ENCODE measurements around the gene MB. TPM values are rescaled to one million over a fixed set of nuclear protein-coding genes. Genes with fewer than 3 reads are reported as not detected.

The MB gene
- total RNA-seq, 1 donor from 2014 or later = not detected

DNA sequence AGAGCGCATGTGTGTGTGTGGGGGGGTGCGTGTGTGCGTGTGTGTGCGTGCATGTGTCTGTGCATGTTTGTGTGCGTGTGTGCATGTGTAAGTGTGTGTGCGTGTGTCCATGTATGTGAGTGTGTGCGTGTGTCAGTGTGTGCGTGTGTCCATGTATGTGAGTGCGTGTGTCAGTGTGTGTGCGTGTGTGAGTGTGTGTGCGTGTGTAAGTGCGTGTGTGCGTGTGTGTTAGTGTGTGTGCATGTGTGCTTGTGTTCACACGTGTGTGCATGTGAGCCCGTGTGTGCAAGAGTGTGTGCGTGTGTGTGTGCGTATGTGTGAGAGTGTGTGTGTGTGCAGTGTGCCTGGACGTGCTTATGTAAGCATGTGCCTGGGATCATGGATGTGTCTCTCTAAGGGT lies 16.4 kb upstream of the MB start:
- H3K36me3 ChIP-seq = no peaks in the 10 kb centered on the region
- no peak overlapping the region for H3K9ac ChIP-seq
- H3K4me3 ChIP-seq = no peak overlapping the region
- Mint-ChIP-seq H3K27ac (no peak overlapping the region), H3K27me3 (ENCODE audit: insufficient read depth, low read depth) (peaks cover 15% of the 10 kb centered on the region), H3K4me3 (no peak overlapping the region), H3K36me3 (no peaks in the 10 kb centered on the region), H3K4me1 (peaks cover 30% of the 10 kb centered on the region), H3K9me3 (peaks cover 2% of the 10 kb centered on the region)
- H4K20me1 ChIP-seq (ENCODE audit: low read depth) = no peaks in the 10 kb centered on the region
- TF ChIP-seq EZH2phosphoT487 (IDR thresholded peaks at IDR 0.05) = no peak
- TF ChIP-seq, protein P1, sequence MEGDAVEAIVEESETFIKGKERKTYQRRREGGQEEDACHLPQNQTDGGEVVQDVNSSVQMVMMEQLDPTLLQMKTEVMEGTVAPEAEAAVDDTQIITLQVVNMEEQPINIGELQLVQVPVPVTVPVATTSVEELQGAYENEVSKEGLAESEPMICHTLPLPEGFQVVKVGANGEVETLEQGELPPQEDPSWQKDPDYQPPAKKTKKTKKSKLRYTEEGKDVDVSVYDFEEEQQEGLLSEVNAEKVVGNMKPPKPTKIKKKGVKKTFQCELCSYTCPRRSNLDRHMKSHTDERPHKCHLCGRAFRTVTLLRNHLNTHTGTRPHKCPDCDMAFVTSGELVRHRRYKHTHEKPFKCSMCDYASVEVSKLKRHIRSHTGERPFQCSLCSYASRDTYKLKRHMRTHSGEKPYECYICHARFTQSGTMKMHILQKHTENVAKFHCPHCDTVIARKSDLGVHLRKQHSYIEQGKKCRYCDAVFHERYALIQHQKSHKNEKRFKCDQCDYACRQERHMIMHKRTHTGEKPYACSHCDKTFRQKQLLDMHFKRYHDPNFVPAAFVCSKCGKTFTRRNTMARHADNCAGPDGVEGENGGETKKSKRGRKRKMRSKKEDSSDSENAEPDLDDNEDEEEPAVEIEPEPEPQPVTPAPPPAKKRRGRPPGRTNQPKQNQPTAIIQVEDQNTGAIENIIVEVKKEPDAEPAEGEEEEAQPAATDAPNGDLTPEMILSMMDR (IDR thresholded peaks at IDR 0.05) = no peak
- TF ChIP-seq EZH2 (IDR thresholded peaks at IDR 0.05) = no peak
- H3F3A ChIP-seq (ENCODE audit: low read depth) = peaks cover 4% of the 10 kb centered on the region
- H3K79me2 ChIP-seq (ENCODE audit: low read depth) = no peaks in the 10 kb centered on the region
- H3K9me3 ChIP-seq (ENCODE audit: low read depth) = no peaks in the 10 kb centered on the region
- H3K4me2 ChIP-seq = no peak overlapping the region
- H3K4me1 ChIP-seq = peaks cover 13% of the 10 kb centered on the region
- H3K27ac ChIP-seq = no peak overlapping the region
- DNase-seq (ENCODE audit: low spot score) = no peak
- no peaks in the 10 kb centered on the region for H3K27me3 ChIP-seq
- H2AFZ ChIP-seq (replicated peaks) = no peak overlapping the region

DNA sequence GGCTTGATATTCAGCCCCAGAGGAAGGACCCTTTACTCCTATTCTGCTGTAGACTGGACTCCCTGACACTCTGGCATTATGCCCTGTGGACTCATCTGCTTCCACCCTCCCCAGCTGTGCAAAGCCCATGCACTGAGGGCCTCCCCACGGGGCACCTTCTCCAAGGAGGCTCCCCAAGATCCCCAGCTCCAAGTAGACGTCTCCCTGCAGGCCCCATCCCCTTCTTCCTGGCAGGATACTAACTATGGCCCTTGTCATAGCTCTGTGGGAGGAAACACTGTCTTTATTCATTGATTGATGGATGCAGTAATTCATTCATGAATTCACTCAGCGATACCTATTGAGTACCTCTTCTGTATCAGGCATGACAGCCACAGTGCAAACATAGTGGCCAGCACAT lies 15.8 kb upstream of the MB start:
- Histone ChIP-seq H3K36me3 (no peaks in the 10 kb centered on the region), H3K4me2 (no peak overlapping the region), H3K27me3 (no peaks in the 10 kb centered on the region), H3K9me3 (ENCODE audit: low read depth) (no peaks in the 10 kb centered on the region), H3K27ac (no peak overlapping the region), H3K4me1 (peaks cover 11% of the 10 kb centered on the region), H2AFZ (replicated peaks) (no peak overlapping the region), H3K9ac (no peak overlapping the region), H3K79me2 (ENCODE audit: low read depth) (no peaks in the 10 kb centered on the region), H4K20me1 (ENCODE audit: low read depth) (no peaks in the 10 kb centered on the region), H3K4me3 (no peak overlapping the region), H3F3A (ENCODE audit: low read depth) (peaks cover 4% of the 10 kb centered on the region)
- TF ChIP-seq, protein P1 (IDR thresholded peaks at IDR 0.05) = no peak
- no peak for TF ChIP-seq EZH2 (IDR thresholded peaks at IDR 0.05)
- TF ChIP-seq EZH2phosphoT487 (IDR thresholded peaks at IDR 0.05) = no peak
- Mint-ChIP-seq H3K27ac (no peak overlapping the region), H3K36me3 (no peaks in the 10 kb centered on the region), H3K4me3 (no peak overlapping the region), H3K27me3 (ENCODE audit: insufficient read depth, low read depth) (peaks cover 13% of the 10 kb centered on the region), H3K9me3 (peaks cover 2% of the 10 kb centered on the region), H3K4me1 (peaks cover 25% of the 10 kb centered on the region)
- DNase-seq (ENCODE audit: low spot score) = no peak

DNA sequence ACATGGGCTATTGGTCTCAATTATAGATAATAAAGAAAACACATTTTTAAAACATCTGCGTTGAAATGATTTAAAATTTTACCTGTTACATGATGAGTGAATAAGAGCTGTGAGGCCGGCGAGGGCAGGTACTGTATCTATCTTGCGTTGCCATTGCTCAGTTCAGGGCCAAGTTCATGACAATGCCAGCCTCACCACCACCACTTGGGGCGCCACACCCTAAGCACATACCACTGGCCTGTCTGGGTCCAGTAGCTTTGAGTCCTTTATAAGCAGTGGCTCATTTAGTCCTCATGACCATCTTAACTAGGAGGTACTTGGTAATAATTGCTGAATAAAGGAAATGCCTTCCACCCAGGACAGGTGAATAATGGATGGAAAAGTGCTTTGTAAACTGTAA lies 14.5 kb upstream of the MB start:
- DNase-seq (ENCODE audit: low spot score) = no peak
- Histone ChIP-seq H3K9me3 (ENCODE audit: low read depth) (no peaks in the 10 kb centered on the region), H3K9ac (no peak overlapping the region), H3F3A (ENCODE audit: low read depth) (peaks cover 4% of the 10 kb centered on the region), H4K20me1 (ENCODE audit: low read depth) (no peaks in the 10 kb centered on the region), H3K4me2 (no peak overlapping the region), H3K27me3 (no peaks in the 10 kb centered on the region), H3K36me3 (no peaks in the 10 kb centered on the region), H2AFZ (replicated peaks) (no peak overlapping the region), H3K4me3 (no peak overlapping the region), H3K4me1 (no peaks in the 10 kb centered on the region), H3K27ac (no peak overlapping the region), H3K79me2 (ENCODE audit: low read depth) (no peaks in the 10 kb centered on the region)
- peaks cover 14% of the 10 kb centered on the region for H3K27me3 Mint-ChIP-seq (ENCODE audit: insufficient read depth, low read depth)
- H3K36me3 Mint-ChIP-seq = no peaks in the 10 kb centered on the region
- peaks cover 25% of the 10 kb centered on the region for H3K4me1 Mint-ChIP-seq
- H3K4me3 Mint-ChIP-seq = no peak overlapping the region
- no peak overlapping the region for H3K27ac Mint-ChIP-seq
- peaks cover 2% of the 10 kb centered on the region for H3K9me3 Mint-ChIP-seq
- TF ChIP-seq, protein P1 (IDR thresholded peaks at IDR 0.05) = peak; percentile 43
- no peak for TF ChIP-seq EZH2phosphoT487 (IDR thresholded peaks at IDR 0.05)
- no peak for TF ChIP-seq EZH2 (IDR thresholded peaks at IDR 0.05)
